Right lobe of liver (tissue), 4 donors: ENCODE results near the gene ANXA2R.

Experiments used
- CTCF ChIP-seq, 4 donors: fragments of 200-600 bp in 3 of 4; fragments of 450-650 bp in 1 of 4; IDR thresholded peaks; one replicate each; pipeline versions ENCODE4 v1.5.1 to v1.8.0; 2016 to 2022; ENCODE audit warnings: antibody characterized with exemption in 4 of 4, mild to moderate bottlenecking in 2 of 4
- POLR2A ChIP-seq: fragments of 450-650 bp; IDR thresholded peaks from one replicate; pipeline ENCODE4 v1.6.1; 2017; ENCODE audit warnings: antibody characterized with exemption, mild to moderate bottlenecking
- donor health status: DM: no; HTN: no; CAD: no.
- donor health status: DM: no; HTN: no; CAD: no.
- donor health status: DM: no; HTN: yes; CAD: no.

- TF ChIP-seq CTCF (IDR thresholded peaks at IDR 0.05), result no peak
- TF ChIP-seq POLR2A, result no peak
Observed at GRCh38 chr5:43045236-43045635, 5.1 kb upstream of the ANXA2R start.
